Right ventricle myocardium inferior (tissue), 1 donor: ENCODE results near the gene KDELR1. TPM values are rescaled to one million over a fixed set of nuclear protein-coding genes. Genes with fewer than 3 reads are reported as not detected.

Source experiments
- total RNA-seq: library from RNA; stranded (reverse); fragmentation: NEBNext Ultra II Directional; extraction: Animal tissue kit (Norgen Biotek cat#: 25700); gene quantifications from one replicate; pipeline ENCODE4 v1.2.1, GENCODE V29; 2021
- donor health status: DM: no; HTN: yes; CAD: no; lungs with severe emphysema.

The KDELR1 gene
- total RNA-seq, 1 donor from 2014 or later: 73.5 TPM

Other genes with a start within 250 kb of the KDELR1 start
- gene LIG1, start 221.2 kb downstream of the KDELR1 start, total RNA-seq: 3.3 TPM
- gene ZSWIM9, start 220.9 kb downstream of the KDELR1 start, total RNA-seq: 6.6 TPM
- 34.5 TPM for gene CARD8, start 135.6 kb downstream of the KDELR1 start, total RNA-seq
- gene ZNF114, start 121.5 kb downstream of the KDELR1 start, total RNA-seq: 0.78 TPM
- gene EMP3, start 66.0 kb downstream of the KDELR1 start, total RNA-seq: 54.3 TPM
- 106 TPM for gene TMEM143, start 27.6 kb downstream of the KDELR1 start, total RNA-seq
- not detected for gene SYNGR4, start 27.2 kb downstream of the KDELR1 start, total RNA-seq
- gene GRIN2D, start 2.1 kb upstream of the KDELR1 start, total RNA-seq: 0.38 TPM
- gene GRWD1, start 54.4 kb upstream of the KDELR1 start, total RNA-seq: 17.7 TPM
- 0.19 TPM for gene KCNJ14, start 64.0 kb upstream of the KDELR1 start, total RNA-seq
- 30.7 TPM for gene CYTH2, start 77.8 kb upstream of the KDELR1 start, total RNA-seq
- 0.70 TPM for gene LMTK3, start 120.3 kb upstream of the KDELR1 start, total RNA-seq
- gene SULT2B1, start 160.6 kb upstream of the KDELR1 start, total RNA-seq: 0.43 TPM
- not detected for gene SPACA4, start 215.2 kb upstream of the KDELR1 start, total RNA-seq
- not detected for gene FAM83E, start 223.5 kb upstream of the KDELR1 start, total RNA-seq
- 604 TPM for gene RPL18, start 227.6 kb upstream of the KDELR1 start, total RNA-seq
- 7.2 TPM for gene SPHK2, start 228.0 kb upstream of the KDELR1 start, total RNA-seq
- gene DBP, start 245.8 kb upstream of the KDELR1 start, total RNA-seq: 15.2 TPM